Skeletal muscle tissue (tissue), 4 donors: ENCODE measurements around the gene C10orf71. TPM values are rescaled to one million over a fixed set of nuclear protein-coding genes. Genes with fewer than 3 reads are reported as not detected.

Experiments used
- H3K27ac ChIP-seq: one replicate; pipeline ENCODE4 v1.7.0; 2013; ENCODE audit warnings: mild to moderate bottlenecking, low read depth, low read length, inconsistent platforms
- H3K27me3 ChIP-seq, 3 donors: one replicate each; pipeline ENCODE4 v1.7.0; 2013; ENCODE audit warnings: low read length in 3 of 3; ENCODE audit not compliant: control insufficient read depth in 3 of 3, insufficient read depth in 3 of 3
- H3K36me3 ChIP-seq, 3 donors: one replicate each; pipeline ENCODE4 v1.7.0; 2013; ENCODE audit warnings: low read length in 3 of 3; ENCODE audit not compliant: control insufficient read depth in 3 of 3, insufficient read depth in 3 of 3
- H3K4me1 ChIP-seq, 3 donors: one replicate each; pipeline ENCODE4 v1.7.0; 2013; ENCODE audit warnings: low read length in 3 of 3, mild to moderate bottlenecking in 3 of 3; ENCODE audit not compliant: control insufficient read depth in 3 of 3, insufficient read depth in 3 of 3
- H3K4me3 ChIP-seq, 3 donors: one replicate each; pipeline ENCODE4 v1.7.0; 2013; ENCODE audit warnings: low read length in 3 of 3
- H3K9ac ChIP-seq, 3 donors: one replicate each; pipeline ENCODE4 v1.7.0; 2013; ENCODE audit warnings: low read length in 3 of 3, mild to moderate bottlenecking in 3 of 3, moderate library complexity in 2 of 3, low read depth in 1 of 3
- H3K9me3 ChIP-seq, 3 donors: one replicate each; pipeline ENCODE4 v1.7.0; 2013; ENCODE audit warnings: low read length in 3 of 3; ENCODE audit not compliant: control insufficient read depth in 3 of 3
- total RNA-seq: library from RNA; depleted of rRNA; stranded (reverse); fragments of >200 nt; gene quantifications from one replicate; pipeline ENCODE4 v1.2.3, GENCODE V29; 2014
- donor health status: Osteomylitis.

C10orf71 gene
- total RNA-seq, 1 donor from 2014 or later, result 4.7 TPM

- Histone ChIP-seq H3K27me3 (no peaks in the 10 kb centered on the region), H3K9ac (no peak overlapping the region), H3K4me3 (no peak overlapping the region), H3K36me3 (peaks cover 0 to 2% (median 0%) of the 10 kb centered on the region in 3 donors), H3K4me1 (no peaks in the 10 kb centered on the region), H3K9me3 (no peaks in the 10 kb centered on the region), H3K27ac (no peak overlapping the region)
These were observed 36.5 kb downstream of the C10orf71 start for GRCh38 chr10:49335364-49335972.

GRCh38 chr10:49338604-49339003 lies 39.6 kb downstream of the C10orf71 start:
- Histone ChIP-seq H3K27ac (no peak overlapping the region), H3K9me3 (no peaks in the 10 kb centered on the region), H3K27me3 (no peaks in the 10 kb centered on the region), H3K4me3 (no peak overlapping the region), H3K4me1 (no peaks in the 10 kb centered on the region), H3K9ac (no peak overlapping the region), H3K36me3 (peaks cover 0 to 2% (median 0%) of the 10 kb centered on the region in 3 donors)

GRCh38 chr10:49344840-49345239 lies 45.9 kb downstream of the C10orf71 start:
- H3K9me3 ChIP-seq, result peaks cover 0 to 7% (median 0%) of the 10 kb centered on the region in 3 donors
- no peaks in the 10 kb centered on the region for H3K27me3 ChIP-seq
- H3K27ac ChIP-seq, result no peak overlapping the region
- H3K9ac ChIP-seq, result no peak overlapping the region
- H3K36me3 ChIP-seq, result no peaks in the 10 kb centered on the region
- H3K4me1 ChIP-seq, result no peaks in the 10 kb centered on the region
- no peak overlapping the region for H3K4me3 ChIP-seq

- H3K4me3 ChIP-seq, result no peak overlapping the region
- H3K4me1 ChIP-seq, result no peaks in the 10 kb centered on the region
- no peak overlapping the region for H3K27ac ChIP-seq
- H3K9me3 ChIP-seq, result peaks cover 3 to 15% (median 6%) of the 10 kb centered on the region in 3 donors
- no peak overlapping the region for H3K9ac ChIP-seq
- H3K27me3 ChIP-seq, result peaks cover 0 to 16% (median 2%) of the 10 kb centered on the region in 3 donors
- no peaks in the 10 kb centered on the region for H3K36me3 ChIP-seq
These were observed 48.4 kb downstream of the C10orf71 start for GRCh38 chr10:49347342-49347741.

GRCh38 chr10:49347827-49348226 lies 48.9 kb downstream of the C10orf71 start:
- Histone ChIP-seq H3K27ac (no peak overlapping the region), H3K9me3 (peaks cover 3 to 15% (median 6%) of the 10 kb centered on the region in 3 donors), H3K4me3 (no peak overlapping the region), H3K4me1 (no peaks in the 10 kb centered on the region), H3K27me3 (peaks cover 0 to 16% (median 2%) of the 10 kb centered on the region in 3 donors), H3K9ac (no peak overlapping the region), H3K36me3 (no peaks in the 10 kb centered on the region)

GRCh38 chr10:49348593-49348992 lies 49.6 kb downstream of the C10orf71 start:
- peaks cover 3 to 15% (median 6%) of the 10 kb centered on the region in 3 donors for H3K9me3 ChIP-seq
- H3K27ac ChIP-seq, result no peak overlapping the region
- no peak overlapping the region for H3K4me3 ChIP-seq

GRCh38 chr10:49349390-49349789 lies 50.4 kb downstream of the C10orf71 start:
- Histone ChIP-seq H3K4me1 (no peaks in the 10 kb centered on the region), H3K4me3 (no peak overlapping the region), H3K36me3 (no peaks in the 10 kb centered on the region), H3K9ac (no peak overlapping the region), H3K27me3 (peaks cover 0 to 19% (median 2%) of the 10 kb centered on the region in 3 donors), H3K27ac (no peak overlapping the region), H3K9me3 (peaks cover 3 to 15% (median 6%) of the 10 kb centered on the region in 3 donors)

More at GRCh38 chr10:49348593-49348992, 49.6 kb downstream of the C10orf71 start:
- Histone ChIP-seq H3K9ac (no peak overlapping the region), H3K27me3 (peaks cover 0 to 19% (median 2%) of the 10 kb centered on the region in 3 donors), H3K4me1 (no peaks in the 10 kb centered on the region), H3K36me3 (no peaks in the 10 kb centered on the region)

- Histone ChIP-seq H3K9ac (no peak overlapping the region), H3K36me3 (no peaks in the 10 kb centered on the region), H3K9me3 (peaks cover 3 to 15% (median 6%) of the 10 kb centered on the region in 3 donors)
These were observed 51.2 kb downstream of the C10orf71 start for GRCh38 chr10:49350138-49350537.

GRCh38 chr10:49350846-49351532 lies 52.0 kb downstream of the C10orf71 start:
- H3K27me3 ChIP-seq, result peaks cover 0 to 19% (median 2%) of the 10 kb centered on the region in 3 donors
- H3K36me3 ChIP-seq, result no peaks in the 10 kb centered on the region
- no peak overlapping the region for H3K4me3 ChIP-seq

More at GRCh38 chr10:49350138-49350537, 51.2 kb downstream of the C10orf71 start:
- Histone ChIP-seq H3K4me1 (no peaks in the 10 kb centered on the region), H3K27me3 (peaks cover 0 to 19% (median 2%) of the 10 kb centered on the region in 3 donors), H3K4me3 (no peak overlapping the region), H3K27ac (no peak overlapping the region)

GRCh38 chr10:49351669-49352068 lies 52.7 kb downstream of the C10orf71 start:
- Histone ChIP-seq H3K4me3 (no peak overlapping the region), H3K9me3 (peaks cover 3 to 15% (median 6%) of the 10 kb centered on the region in 3 donors), H3K36me3 (no peaks in the 10 kb centered on the region), H3K9ac (no peak overlapping the region), H3K27me3 (peaks cover 0 to 19% (median 2%) of the 10 kb centered on the region in 3 donors), H3K4me1 (no peaks in the 10 kb centered on the region), H3K27ac (no peak overlapping the region)

More at GRCh38 chr10:49350846-49351532, 52.0 kb downstream of the C10orf71 start:
- Histone ChIP-seq H3K9me3 (peaks cover 3 to 15% (median 6%) of the 10 kb centered on the region in 3 donors), H3K4me1 (no peaks in the 10 kb centered on the region), H3K9ac (no peak overlapping the region), H3K27ac (no peak overlapping the region)
